ENCODE measurements around the gene BMPR1B.

Gene BMPR1B

DNA sequence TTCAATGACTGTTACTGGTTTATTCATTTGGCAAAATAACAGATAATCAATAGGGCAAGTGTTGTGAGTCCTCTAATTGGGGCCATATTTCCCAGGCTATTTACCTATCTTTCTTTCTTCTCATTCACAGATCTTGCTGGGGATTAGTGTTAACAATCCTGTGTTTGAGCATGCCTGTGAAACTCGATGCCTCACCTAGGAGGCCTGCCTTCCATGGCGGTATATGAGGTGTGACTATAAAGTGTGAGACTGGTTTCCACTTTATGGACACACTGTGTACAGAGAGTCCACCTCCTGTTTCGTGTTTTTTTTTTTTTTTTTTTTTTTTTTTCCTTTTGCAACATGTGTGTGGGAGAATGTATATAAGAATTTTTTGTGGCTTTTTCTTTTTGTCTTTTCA is 199.3 kb downstream of the BMPR1B start:
- TF ChIP-seq, protein P1, sequence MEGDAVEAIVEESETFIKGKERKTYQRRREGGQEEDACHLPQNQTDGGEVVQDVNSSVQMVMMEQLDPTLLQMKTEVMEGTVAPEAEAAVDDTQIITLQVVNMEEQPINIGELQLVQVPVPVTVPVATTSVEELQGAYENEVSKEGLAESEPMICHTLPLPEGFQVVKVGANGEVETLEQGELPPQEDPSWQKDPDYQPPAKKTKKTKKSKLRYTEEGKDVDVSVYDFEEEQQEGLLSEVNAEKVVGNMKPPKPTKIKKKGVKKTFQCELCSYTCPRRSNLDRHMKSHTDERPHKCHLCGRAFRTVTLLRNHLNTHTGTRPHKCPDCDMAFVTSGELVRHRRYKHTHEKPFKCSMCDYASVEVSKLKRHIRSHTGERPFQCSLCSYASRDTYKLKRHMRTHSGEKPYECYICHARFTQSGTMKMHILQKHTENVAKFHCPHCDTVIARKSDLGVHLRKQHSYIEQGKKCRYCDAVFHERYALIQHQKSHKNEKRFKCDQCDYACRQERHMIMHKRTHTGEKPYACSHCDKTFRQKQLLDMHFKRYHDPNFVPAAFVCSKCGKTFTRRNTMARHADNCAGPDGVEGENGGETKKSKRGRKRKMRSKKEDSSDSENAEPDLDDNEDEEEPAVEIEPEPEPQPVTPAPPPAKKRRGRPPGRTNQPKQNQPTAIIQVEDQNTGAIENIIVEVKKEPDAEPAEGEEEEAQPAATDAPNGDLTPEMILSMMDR (IDR thresholded peaks at IDR 0.05; ENCODE audit: low read depth, low read length, missing control alignments), result no peak
- H3K4me3 ChIP-seq (ENCODE audit: low read depth, low read length), result no peak overlapping the region
- in situ Hi-C loops (cut with HindIII; ENCODE audit: low sequenced_read_pairs), result no loop called here
- DNase-seq (ENCODE audit: low read depth), result no peak

DNA sequence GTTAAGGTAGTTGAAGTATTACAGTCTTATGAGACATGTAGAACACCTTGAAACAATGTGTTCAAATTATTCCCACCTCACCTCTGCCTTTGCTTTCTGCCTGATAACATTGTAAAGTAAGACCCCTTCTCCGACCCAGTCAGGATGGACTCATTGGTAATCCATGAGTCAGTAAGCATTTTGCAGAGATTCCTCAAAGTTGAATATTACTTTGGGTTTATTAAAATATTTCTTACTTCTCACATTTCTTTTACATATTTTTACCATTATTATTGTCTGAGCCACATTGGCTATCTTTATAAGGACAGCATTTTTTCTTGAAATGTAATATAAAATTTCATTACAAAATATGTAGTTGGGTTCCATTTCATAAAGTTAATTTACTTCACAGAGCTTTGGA is 201.6 kb downstream of the BMPR1B start:
- TF ChIP-seq, protein P1 (IDR thresholded peaks at IDR 0.05; ENCODE audit: low read depth, low read length, missing control alignments), result no peak
- DNase-seq (ENCODE audit: low read depth), result no peak
- no peak overlapping the region for H3K4me3 ChIP-seq (ENCODE audit: low read depth, low read length)
- in situ Hi-C loops (cut with HindIII; ENCODE audit: low sequenced_read_pairs), result no loop called here

DNA sequence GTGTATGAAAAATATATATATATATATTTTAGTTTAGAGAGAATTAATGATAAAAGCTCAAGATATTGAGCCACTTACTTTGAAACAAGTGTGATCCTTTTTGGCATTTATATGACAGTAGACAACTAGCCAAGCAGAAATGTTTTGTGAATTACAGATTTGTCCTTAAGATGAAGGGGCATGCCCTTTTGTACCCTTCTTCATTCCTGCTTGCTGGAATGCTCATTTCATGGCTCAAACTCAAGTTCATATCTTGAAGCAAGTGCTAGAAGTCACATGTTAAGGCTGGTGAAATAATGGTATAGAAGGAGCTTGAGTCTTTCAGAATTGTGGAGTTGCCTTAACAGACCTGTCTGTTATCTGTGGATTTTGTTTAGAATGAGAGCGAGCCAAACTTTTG is 203.0 kb downstream of the BMPR1B start:
- TF ChIP-seq, protein P1 (IDR thresholded peaks at IDR 0.05; ENCODE audit: low read depth, low read length, missing control alignments), result no peak
- in situ Hi-C loops (cut with HindIII; ENCODE audit: low sequenced_read_pairs), result no loop called here
- no peak for DNase-seq (ENCODE audit: low read depth)
- no peak overlapping the region for H3K4me3 ChIP-seq (ENCODE audit: low read depth, low read length)

DNA sequence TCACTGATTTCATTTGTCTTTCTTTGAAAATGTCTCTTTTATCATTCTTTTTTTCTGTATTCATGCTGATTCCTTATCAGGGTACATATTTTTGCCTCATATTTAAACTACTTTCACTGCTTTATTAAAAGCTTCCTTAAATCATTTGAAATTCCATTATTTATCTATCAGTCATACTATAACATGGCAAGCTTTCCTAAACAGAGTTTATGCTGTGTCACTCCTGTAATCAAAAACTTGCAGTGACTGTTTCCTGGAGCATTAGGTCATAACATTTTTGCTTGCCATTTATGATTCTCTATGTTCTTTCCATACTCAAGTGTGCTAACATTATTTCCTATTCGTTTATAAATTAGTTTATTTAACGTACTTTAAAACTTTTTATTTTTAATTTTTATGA is 203.7 kb downstream of the BMPR1B start:
- TF ChIP-seq, protein P1 (IDR thresholded peaks at IDR 0.05; ENCODE audit: low read depth, low read length, missing control alignments), result no peak
- DNase-seq (ENCODE audit: low read depth), result no peak
- in situ Hi-C loops (cut with HindIII; ENCODE audit: low sequenced_read_pairs), result no loop called here
- no peak overlapping the region for H3K4me3 ChIP-seq (ENCODE audit: low read depth, low read length)

DNA sequence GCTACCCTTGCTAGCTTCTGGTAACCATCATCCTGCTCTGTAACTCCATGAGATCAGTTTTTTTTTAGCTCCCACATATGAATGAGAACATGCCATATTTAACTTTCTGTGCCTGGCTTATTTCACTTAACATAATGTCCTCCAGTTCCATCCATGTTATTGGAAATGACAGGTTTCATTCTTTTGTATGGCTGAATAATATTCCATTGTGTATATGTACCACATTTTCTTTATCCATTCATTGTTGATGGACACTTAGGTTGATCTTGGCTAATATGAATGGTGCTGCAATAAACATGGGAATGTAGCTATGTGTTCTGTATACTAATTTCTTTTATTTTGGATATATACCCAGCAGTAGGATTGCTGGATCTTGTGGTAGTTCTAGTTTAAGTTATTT is 204.7 kb downstream of the BMPR1B start:
- in situ Hi-C loops (cut with HindIII; ENCODE audit: low sequenced_read_pairs), result no loop called here
- TF ChIP-seq, protein P1 (IDR thresholded peaks at IDR 0.05; ENCODE audit: low read depth, low read length, missing control alignments), result no peak
- H3K4me3 ChIP-seq (ENCODE audit: low read depth, low read length), result no peak overlapping the region
- DNase-seq (ENCODE audit: low read depth), result no peak

DNA sequence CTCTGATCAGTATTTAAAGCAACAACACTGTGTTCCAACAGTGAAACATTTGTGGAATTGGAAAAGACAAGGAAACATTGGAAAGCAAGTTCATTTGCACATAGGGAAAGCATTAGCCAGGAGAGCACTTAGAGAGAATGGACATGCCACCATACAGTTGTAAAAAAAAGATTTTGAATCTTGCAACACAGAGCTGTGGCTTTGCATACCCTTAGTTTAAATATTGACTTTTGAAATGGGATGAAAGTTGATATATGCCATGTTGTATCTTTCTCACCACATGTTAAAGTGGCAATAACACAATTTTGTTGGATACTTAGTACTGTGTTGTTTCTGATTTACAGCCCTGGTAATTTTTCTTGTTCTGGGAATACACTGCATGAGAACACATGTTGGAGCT is 208.1 kb downstream of the BMPR1B start:
- in situ Hi-C loops (cut with HindIII; ENCODE audit: low sequenced_read_pairs), result no loop called here
- TF ChIP-seq, protein P1 (IDR thresholded peaks at IDR 0.05; ENCODE audit: low read depth, low read length, missing control alignments), result no peak
- no peak overlapping the region for H3K4me3 ChIP-seq (ENCODE audit: low read depth, low read length)
- no peak for DNase-seq (ENCODE audit: low read depth)

DNA sequence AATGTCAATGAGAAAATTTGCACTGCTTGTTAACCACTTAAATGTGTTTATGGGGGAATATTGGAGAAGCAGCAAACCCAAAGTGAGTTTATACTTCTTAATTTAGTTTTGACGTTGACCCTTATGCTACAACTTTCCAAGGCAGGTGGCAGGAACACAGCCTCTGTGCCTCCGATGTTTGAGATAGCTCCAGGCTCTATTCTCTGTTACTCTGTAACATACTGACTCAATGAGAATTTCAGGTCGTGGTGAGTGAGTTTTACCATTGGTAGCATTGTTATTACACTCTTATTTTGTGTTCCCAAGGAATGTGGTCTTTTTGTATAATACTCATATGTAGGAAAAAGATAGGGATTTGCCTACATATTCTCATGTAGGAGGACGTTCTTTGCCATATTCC is 210.7 kb downstream of the BMPR1B start:
- TF ChIP-seq, protein P1 (IDR thresholded peaks at IDR 0.05; ENCODE audit: low read depth, low read length, missing control alignments), result no peak
- H3K4me3 ChIP-seq (ENCODE audit: low read depth, low read length), result no peak overlapping the region
- no peak for DNase-seq (ENCODE audit: low read depth)
- in situ Hi-C loops (cut with HindIII; ENCODE audit: low sequenced_read_pairs), result no loop called here
